H1 (cell line): Measurements from ENCODE around the gene BCL2. TPM values are rescaled to one million over a fixed set of nuclear protein-coding genes. Genes with fewer than 3 reads are reported as not detected.

Experiments used
- CTCF ChIA-PET: fragments of 300-600 bp; sonication (Branson Sonifier 250); formaldehyde crosslinking; loops from one replicate; lab custom pipeline; 2021; ENCODE audit not compliant: partially characterized antibody; lab: Charles Lee
- POLR2A ChIA-PET: fragments of 300-600 bp; sonication (Branson Sonifier 250); formaldehyde crosslinking; loops from one replicate; lab custom pipeline; 2021; ENCODE audit warnings: inconsistent platforms; ENCODE audit not compliant: partially characterized antibody; lab: Charles Lee
- DNase-seq, 2 experiments: peaks; one replicate each; pipeline versions ENCODE4 v3.0.0 to v3.0.0-alpha.2; 2010 to 2022; ENCODE audit warnings: low spot score in 2 of 2, low read depth in 1 of 2, mixed read lengths in 1 of 2
- FAIRE-seq: peaks from 2 replicates; lab custom pipeline; 2011; peaks lifted over from hg19 to GRCh38; lab: Jason Lieb, UNC
- H2AFZ ChIP-seq: 2 replicates; pipeline ENCODE4 v1.8.1; 2012; ENCODE audit warnings: low read length, inconsistent platforms
- H2AK5ac ChIP-seq: 2 replicates; pipeline ENCODE4 v1.6.1; 2013; ENCODE audit warnings: low read depth, low read length
- H2BK120ac ChIP-seq: replicated peaks from 2 replicates; pipeline ENCODE3; 2013; ENCODE audit warnings: low read depth, low read length, inconsistent platforms
- H2BK12ac ChIP-seq: 2 replicates; pipeline ENCODE4 v1.6.1; 2013; ENCODE audit warnings: low read depth, low read length
- H2BK15ac ChIP-seq: 2 replicates; pipeline ENCODE4 v1.6.1; 2013; ENCODE audit warnings: low read length
- H2BK20ac ChIP-seq: 2 replicates; pipeline ENCODE4 v1.6.1; 2013; ENCODE audit warnings: low read length
- H2BK5ac ChIP-seq: 2 replicates; pipeline ENCODE4 v1.6.1; 2013; ENCODE audit warnings: low read depth, low read length
- H3K14ac ChIP-seq: 2 replicates; pipeline ENCODE4 v1.6.1; 2013; ENCODE audit warnings: inconsistent platforms; ENCODE audit not compliant: insufficient read length
- H3K18ac ChIP-seq: 2 replicates; pipeline ENCODE4 v1.6.1; 2013; ENCODE audit warnings: low read length; ENCODE audit errors: extremely low read depth
- H3K23ac ChIP-seq: 2 replicates; pipeline ENCODE4 v1.6.1; 2013; ENCODE audit warnings: inconsistent platforms; ENCODE audit not compliant: insufficient read length
- H3K23me2 ChIP-seq: 2 replicates; pipeline ENCODE4 v1.6.1; 2013; ENCODE audit warnings: low read depth, low read length
- H3K27ac ChIP-seq: 2 replicates; pipeline ENCODE4 v1.6.1; 2011; ENCODE audit warnings: low read depth, low read length, inconsistent platforms
- H3K27me3 ChIP-seq, 4 experiments: replicated peaks in 1 of 4; 1 replicate in 1 of 4; 2 replicates in 3 of 4; pipeline versions ENCODE4 v1.6.1 to v1.8.1; 2011 to 2013; ENCODE audit warnings: low read length in 3 of 4, mild to moderate bottlenecking in 3 of 4, inconsistent platforms in 2 of 4, mixed read lengths in 2 of 4, moderate library complexity in 1 of 4; ENCODE audit not compliant: control insufficient read depth in 3 of 4, insufficient read depth in 3 of 4; ENCODE audit errors: extremely low read depth in 1 of 4
- H3K36me3 ChIP-seq, 4 experiments: 2 replicates each; pipeline versions ENCODE4 v1.6.1 to v1.8.1; 2011 to 2013; ENCODE audit warnings: mild to moderate bottlenecking in 4 of 4, low read length in 3 of 4, moderate library complexity in 2 of 4, control low read depth in 1 of 4, inconsistent platforms in 1 of 4; ENCODE audit not compliant: insufficient read depth in 4 of 4, control insufficient read depth in 2 of 4
- H3K4ac ChIP-seq: replicated peaks from 2 replicates; pipeline ENCODE3; 2013; ENCODE audit warnings: low read length, low read depth, mixed read lengths, inconsistent platforms; ENCODE audit not compliant: insufficient read length
- H3K4me1 ChIP-seq, 4 experiments: replicated peaks in 1 of 4; 1 replicate in 1 of 4; 2 replicates in 3 of 4; pipeline versions ENCODE4 v1.6.1 to v1.8.1; 2011 to 2013; ENCODE audit warnings: low read length in 3 of 4, inconsistent platforms in 2 of 4, mixed read lengths in 1 of 4; ENCODE audit not compliant: insufficient read depth in 4 of 4, control insufficient read depth in 3 of 4
- H3K4me2 ChIP-seq, 2 experiments: 2 replicates each; pipeline versions ENCODE4 v1.6.1 to v1.8.1; 2011 to 2013; ENCODE audit warnings: low read depth in 2 of 2, low read length in 2 of 2, control low read depth in 1 of 2, inconsistent platforms in 1 of 2, mild to moderate bottlenecking in 1 of 2; ENCODE audit not compliant: insufficient read depth in 1 of 2
- H3K4me3 ChIP-seq, 4 experiments: fragments of 200-600, 300-600 bp in 1 of 4; sonication (generic), shearing (Covaris generic), sonication (Bioruptor Twin) in 1 of 4; 2 replicates each; pipeline versions ENCODE4 v1.5.1 to v1.8.1; 2011 to 2016; ENCODE audit warnings: low read length in 4 of 4, low read depth in 3 of 4, control low read depth in 2 of 4, inconsistent platforms in 2 of 4, mild to moderate bottlenecking in 2 of 4, mixed read lengths in 1 of 4, moderate library complexity in 1 of 4; ENCODE audit not compliant: insufficient read depth in 2 of 4; ENCODE audit errors: extremely low read depth in 1 of 4
- H3K56ac ChIP-seq: replicated peaks from 2 replicates; pipeline ENCODE3; 2013; ENCODE audit warnings: low read depth, mild to moderate bottlenecking, mixed read lengths, low read length, inconsistent platforms; ENCODE audit not compliant: insufficient read length
- H3K79me1 ChIP-seq: 2 replicates; pipeline ENCODE4 v1.6.1; 2013; ENCODE audit warnings: low read depth, low read length, control low read depth
- H3K79me2 ChIP-seq, 2 experiments: 2 replicates each; pipeline versions ENCODE4 v1.6.1 to v1.8.1; 2012 to 2013; ENCODE audit warnings: low read length in 2 of 2, mild to moderate bottlenecking in 2 of 2, inconsistent platforms in 1 of 2; ENCODE audit not compliant: insufficient read depth in 2 of 2, control insufficient read depth in 1 of 2
- H3K9ac ChIP-seq, 4 experiments: replicated peaks in 1 of 4; 1 replicate in 1 of 4; 2 replicates in 3 of 4; pipeline versions ENCODE4 v1.6.1 to v1.8.1; 2011 to 2013; ENCODE audit warnings: low read depth in 3 of 4, low read length in 3 of 4, control low read depth in 2 of 4, mild to moderate bottlenecking in 2 of 4, moderate library complexity in 2 of 4, inconsistent platforms in 1 of 4; ENCODE audit errors: extremely low read depth in 1 of 4
- H3K9me3 ChIP-seq, 2 experiments: 2 replicates each; pipeline versions ENCODE4 v1.6.1 to v1.8.1; 2012 to 2013; ENCODE audit warnings: mild to moderate bottlenecking in 2 of 2, moderate library complexity in 2 of 2, control low read depth in 1 of 2, inconsistent platforms in 1 of 2, low read depth in 1 of 2, low read length in 1 of 2, mixed read lengths in 1 of 2; ENCODE audit not compliant: insufficient read depth in 2 of 2
- H4K20me1 ChIP-seq, 2 experiments: replicated peaks in 1 of 2; 2 replicates each; pipeline versions ENCODE3 to v1.8.1; 2011 to 2013; ENCODE audit warnings: inconsistent platforms in 2 of 2, low read length in 2 of 2, mild to moderate bottlenecking in 1 of 2; ENCODE audit not compliant: insufficient read depth in 2 of 2, control insufficient read depth in 1 of 2
- H4K5ac ChIP-seq: 2 replicates; pipeline ENCODE4 v1.6.1; 2013; ENCODE audit warnings: low read length, low read depth, mixed read lengths, inconsistent platforms; ENCODE audit not compliant: insufficient read length
- H4K8ac ChIP-seq: 2 replicates; pipeline ENCODE4 v1.8.0; 2013; ENCODE audit warnings: mild to moderate bottlenecking, moderate library complexity, low read length, inconsistent platforms; ENCODE audit not compliant: insufficient read depth; ENCODE audit errors: extremely low read depth
- H4K91ac ChIP-seq: replicated peaks from 2 replicates; pipeline ENCODE3; 2013; ENCODE audit warnings: low read length, mixed read lengths, inconsistent platforms; ENCODE audit not compliant: insufficient read length
- ATF2 ChIP-seq: IDR thresholded peaks from 2 replicates; pipeline ENCODE4 v1.6.1; 2012; ENCODE audit warnings: low read length, inconsistent platforms
- BCL11A ChIP-seq, 2 experiments: IDR thresholded peaks; one replicate each; pipeline ENCODE4 v1.6.1; 2011; ENCODE audit warnings: low read depth in 2 of 2, low read length in 2 of 2, mild to moderate bottlenecking in 2 of 2
- E2F6 ChIP-seq: IDR thresholded peaks from 2 replicates; pipeline ENCODE4 v1.6.1; 2012; ENCODE audit warnings: inconsistent platforms
- EP300 ChIP-seq, 2 experiments: IDR thresholded peaks; 1 replicate in 1 of 2; 2 replicates in 1 of 2; pipeline ENCODE4 v1.6.1; 2011 to 2012; ENCODE audit warnings: low read depth in 2 of 2, low read length in 2 of 2, mild to moderate bottlenecking in 2 of 2, borderline replicate concordance in 1 of 2, inconsistent platforms in 1 of 2, moderate library complexity in 1 of 2
- JUN ChIP-seq: IDR thresholded peaks from 2 replicates; pipeline ENCODE4 v1.6.1; 2011; ENCODE audit warnings: low read depth, mild to moderate bottlenecking, improper control_type of control experiment, low read length
- KDM4A ChIP-seq: IDR thresholded peaks from one replicate; pipeline ENCODE4 v1.7.1; 2012; ENCODE audit warnings: low read depth, mild to moderate bottlenecking, moderate library complexity, low read length, inconsistent platforms; ENCODE audit not compliant: severe bottlenecking
- SIN3A ChIP-seq, 2 experiments: IDR thresholded peaks in 1 of 2; conservative IDR thresholded peaks in 1 of 2; 2 replicates each; pipeline ENCODE4 v1.6.1; 2011 to 2012; ENCODE audit warnings: low read length in 2 of 2, improper control_type of control experiment in 1 of 2, low read depth in 1 of 2, mild to moderate bottlenecking in 1 of 2
- SIX5 ChIP-seq: IDR thresholded peaks from 2 replicates; pipeline ENCODE4 v1.6.1; 2011; ENCODE audit warnings: mild to moderate bottlenecking, low read depth, low read length
- SP4 ChIP-seq: IDR thresholded peaks from 2 replicates; pipeline ENCODE4 v1.6.1; 2012; ENCODE audit warnings: low read length, inconsistent platforms
- TBP ChIP-seq: IDR thresholded peaks from 2 replicates; pipeline ENCODE4 v1.6.1; 2011; ENCODE audit warnings: low read depth, low read length, improper control_type of control experiment
- WGBS, 2 experiments: shearing (Covaris generic) in 1 of 2; methylation state at CpG; one replicate each; pipeline versions ENCODE4 v1.1.6 to v1.1.7; 2013 to 2015; ENCODE audit warnings: low lambda C conversion rate in 2 of 2, mixed read lengths in 2 of 2, inconsistent platforms in 1 of 2, low coverage in 1 of 2, missing lambda C conversion rate in 1 of 2; ENCODE audit not compliant: insufficient replicate concordance in 2 of 2, insufficient coverage in 1 of 2, insufficient read length in 1 of 2; ENCODE audit errors: extremely low coverage in 1 of 2, missing lambda C conversion rate in 1 of 2; 5-methylcytosine and 5-hydroxymethylcytosine counted together
- polyA plus RNA-seq, 7 experiments: library from polyadenylated mRNA; depleted of rRNA in 3 of 7; stranded (reverse) in 5 of 7; unstranded in 2 of 7; fragments of >200 nt in 5 of 7; fragments of 200-250 nt in 2 of 7; gene quantifications; 1 replicate in 5 of 7; 2 replicates in 1 of 7; 4 replicates in 1 of 7; pipeline versions ENCODE4 v1.2.1 to v1.2.3, GENCODE V29; 2011 to 2013; ENCODE audit warnings: missing spikeins in 2 of 7, mixed read lengths in 2 of 7
- total RNA-seq: library from RNA; stranded (reverse); fragmentation: NEBNext Ultra II Directional; extraction: Animal tissue kit (Norgen Biotek cat#: 25700); gene quantifications from 2 replicates; pipeline ENCODE4 v1.2.1, GENCODE V29; 2021

Gene BCL2
- total and polyA plus RNA-seq, 2 of the 8 experiments (the other 6 are each of a cell fraction or from before 2014, with no cell fraction given): 0.59 to 4.5 TPM

- CTCF ChIA-PET: interaction anchor here (0.7 to 2.0 kb wide), 2 partner anchors 10 to 23 kb away, joined by 3 to 4 read pairs; no protein-coding TSS in a partner anchor
- TF ChIP-seq EP300 (IDR thresholded peaks at IDR 0.05; ENCODE audit: borderline replicate concordance in 1 of 2, low read depth in 2 of 2, low read length in 2 of 2) (no peak), SP4 (no peak), JUN (no peak), SIN3A (conservative IDR thresholded peaks at IDR 0.05 in 1 of 2, IDR thresholded peaks at IDR 0.05 in 1 of 2; ENCODE audit: low read depth in 1 of 2, low read length in 2 of 2) (no peak), ATF2 (no peak), TBP (no peak), SIX5 (no peak), E2F6 (no peak), KDM4A (no peak), BCL11A (IDR thresholded peaks at IDR 0.05; ENCODE audit: low read depth in 2 of 2, low read length in 2 of 2) (no peak)
Observed at GRCh38 chr18:63206433-63207142, 113.0 kb downstream of the BCL2 start.

More at GRCh38 chr18:63206433-63207142, 113.0 kb downstream of the BCL2 start:
- Histone ChIP-seq H2AFZ (no peak overlapping the region), H3K9me3 (no peaks in the 10 kb centered on the region), H3K4me3 (no peak overlapping the region), H3K18ac (no peak overlapping the region), H2BK120ac (no peak overlapping the region), H4K5ac (no peak overlapping the region), H3K23me2 (no peaks in the 10 kb centered on the region), H3K36me3 (no peaks in the 10 kb centered on the region), H3K14ac (no peak overlapping the region), H3K9ac (no peak overlapping the region), H3K27me3 (no peaks in the 10 kb centered on the region), H4K91ac (no peak overlapping the region), H4K20me1 (no peaks in the 10 kb centered on the region), H3K79me1 (no peaks in the 10 kb centered on the region), H3K27ac (no peak overlapping the region), H2BK5ac (no peak overlapping the region), H3K4ac (no peak overlapping the region), H3K4me1 (no peaks in the 10 kb centered on the region), H2AK5ac (no peak overlapping the region), H3K4me2 (no peak overlapping the region), H4K8ac (no peak overlapping the region), H3K79me2 (no peaks in the 10 kb centered on the region), H3K23ac (no peak overlapping the region), H2BK12ac (no peak overlapping the region), H2BK20ac (no peak overlapping the region), H3K56ac (no peak overlapping the region), H2BK15ac (no peak overlapping the region)
- WGBS, 2 experiments: 87% methylated on average over 10 of the region's 13 CpGs; no CpG with 5 or more reads in 1 of the 2 experiments
- no peak for DNase-seq
- POLR2A ChIA-PET: interaction anchor here (1.5 kb wide), 1 partner anchor 10 kb away, joined by 3 read pairs; no protein-coding TSS in a partner anchor
- no peak for FAIRE-seq
